ENCODE measurements around the gene PNPLA3. TPM values are rescaled to one million over a fixed set of nuclear protein-coding genes. Genes with fewer than 3 reads are reported as not detected.

The PNPLA3 gene
- total and polyA plus RNA-seq, 4 donors, result 0.41 to 2.2 (median 0.99) TPM

DNA sequence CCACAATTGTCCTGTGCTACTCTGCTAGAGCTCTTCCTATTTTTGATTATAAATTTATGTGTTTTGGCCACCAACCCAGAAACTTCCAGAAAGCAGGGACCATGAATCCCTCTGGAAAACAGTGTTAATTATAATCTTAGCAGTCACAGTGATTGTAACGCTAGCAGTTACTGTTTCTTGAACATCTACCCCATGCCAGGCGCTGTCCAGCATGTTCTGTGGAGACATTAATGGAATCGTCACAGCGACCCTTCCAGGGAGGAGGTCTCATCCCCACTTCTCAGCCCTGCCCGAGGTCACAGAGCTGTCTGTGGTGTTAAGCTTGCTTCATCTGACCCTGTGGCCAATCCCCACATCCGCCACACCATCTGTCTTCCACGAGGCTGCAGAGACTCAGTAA, 17.9 kb upstream of the PNPLA3 start:
- no peak for TF ChIP-seq CTCF (IDR thresholded peaks at IDR 0.05; ENCODE audit: control extremely low read depth, extremely low read depth)
- 48 to 54% methylated on average over 7 of the region's 7 CpGs for WGBS, 2 donors
- Histone ChIP-seq H3K4me1 (ENCODE audit: control insufficient read depth in 5 of 5, insufficient read depth in 5 of 5, low read length in 5 of 5) (no peaks in the 10 kb centered on the region), H3K27me3 (ENCODE audit: control insufficient read depth in 3 of 3, insufficient read depth in 3 of 3, low read length in 2 of 3) (peaks cover 0 to 5% (median 5%) of the 10 kb centered on the region in 3 donors), H3K27ac (ENCODE audit: low read depth in 1 of 2, low read length in 1 of 2) (no peak overlapping the region), H3K9ac (ENCODE audit: insufficient read depth in 1 of 2, low read length in 2 of 2) (no peak overlapping the region), H3K9me3 (ENCODE audit: control insufficient read depth in 4 of 4, insufficient read depth in 3 of 4, low read length in 3 of 4) (peaks cover 0 to 2% (median 0%) of the 10 kb centered on the region in 4 donors), H3K4me3 (no peak overlapping the region), H3K36me3 (ENCODE audit: control insufficient read depth in 4 of 4, insufficient read depth in 4 of 4, low read length in 4 of 4) (no peaks in the 10 kb centered on the region)
- DNase-seq (no peak), ATAC-seq (ENCODE audit: insufficient read depth, low FRiP score) (no peak)

GRCh38 chr22:43909708-43910107, 13.9 kb upstream of the PNPLA3 start:
- ATAC-seq (ENCODE audit: insufficient read depth, low FRiP score), result no peak
- TF ChIP-seq CTCF (IDR thresholded peaks at IDR 0.05; ENCODE audit: control extremely low read depth, extremely low read depth), result no peak
- no peak overlapping the region for H3K9ac ChIP-seq (ENCODE audit: insufficient read depth in 1 of 2, low read length in 2 of 2)

GRCh38 chr22:43910178-43910695, 13.4 kb upstream of the PNPLA3 start:
- Histone ChIP-seq H3K4me1 (ENCODE audit: control insufficient read depth in 5 of 5, insufficient read depth in 5 of 5, low read length in 5 of 5) (no peaks in the 10 kb centered on the region), H3K27me3 (ENCODE audit: control insufficient read depth in 3 of 3, insufficient read depth in 3 of 3, low read length in 2 of 3) (peaks cover 0 to 7% (median 0%) of the 10 kb centered on the region in 3 donors), H3K9me3 (ENCODE audit: control insufficient read depth in 4 of 4, insufficient read depth in 3 of 4, low read length in 3 of 4) (peaks cover 0 to 3% (median 0%) of the 10 kb centered on the region in 4 donors), H3K4me3 (no peak overlapping the region), H3K9ac (ENCODE audit: insufficient read depth in 1 of 2, low read length in 2 of 2) (no peak overlapping the region), H3K27ac (ENCODE audit: low read depth in 1 of 2, low read length in 1 of 2) (no peak overlapping the region), H3K36me3 (ENCODE audit: control insufficient read depth in 4 of 4, insufficient read depth in 4 of 4, low read length in 4 of 4) (no peaks in the 10 kb centered on the region)
- WGBS, 2 donors, result 67 to 74% methylated on average over 6 of the region's 6 CpGs
- TF ChIP-seq CTCF (IDR thresholded peaks at IDR 0.05; ENCODE audit: control extremely low read depth, extremely low read depth), result no peak
- ATAC-seq (ENCODE audit: insufficient read depth, low FRiP score) (no peak), DNase-seq (no peak)

More at GRCh38 chr22:43909708-43910107, 13.9 kb upstream of the PNPLA3 start:
- Histone ChIP-seq H3K27me3 (ENCODE audit: control insufficient read depth in 3 of 3, insufficient read depth in 3 of 3, low read length in 2 of 3) (peaks cover 0 to 7% (median 0%) of the 10 kb centered on the region in 3 donors), H3K4me1 (ENCODE audit: control insufficient read depth in 5 of 5, insufficient read depth in 5 of 5, low read length in 5 of 5) (no peaks in the 10 kb centered on the region), H3K27ac (ENCODE audit: low read depth in 1 of 2, low read length in 1 of 2) (no peak overlapping the region), H3K4me3 (no peak overlapping the region), H3K36me3 (ENCODE audit: control insufficient read depth in 4 of 4, insufficient read depth in 4 of 4, low read length in 4 of 4) (no peaks in the 10 kb centered on the region), H3K9me3 (ENCODE audit: control insufficient read depth in 4 of 4, insufficient read depth in 3 of 4, low read length in 3 of 4) (peaks cover 0 to 3% (median 0%) of the 10 kb centered on the region in 4 donors)
- 77% methylated on average over 1 of the region's 1 CpG for WGBS, 2 donors
- DNase-seq, result no peak

DNA sequence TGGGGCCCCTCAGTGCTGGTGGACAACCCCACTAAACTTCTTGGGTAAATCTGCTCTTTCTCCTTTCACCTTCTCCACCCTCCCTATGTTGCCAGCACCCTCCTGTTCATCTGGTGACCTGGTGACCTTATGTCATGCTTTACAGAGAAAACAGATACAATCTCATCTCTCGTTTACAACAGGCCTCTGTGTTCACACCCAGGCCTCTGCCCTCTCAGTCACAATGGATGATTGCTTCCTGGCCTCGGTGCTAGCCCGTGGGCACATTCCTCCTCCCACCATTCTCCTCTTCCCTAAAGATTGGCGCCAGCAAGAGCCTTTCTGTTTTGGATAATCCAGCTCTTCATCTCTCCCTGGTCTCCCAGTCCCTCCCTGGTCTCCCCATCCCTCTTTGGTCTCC, 12.3 kb upstream of the PNPLA3 start:
- H3K4me1 ChIP-seq (ENCODE audit: control insufficient read depth in 5 of 5, insufficient read depth in 5 of 5, low read length in 5 of 5), result no peaks in the 10 kb centered on the region
- DNase-seq (no peak), ATAC-seq (ENCODE audit: insufficient read depth, low FRiP score) (no peak)
- no peak overlapping the region for H3K9ac ChIP-seq (ENCODE audit: insufficient read depth in 1 of 2, low read length in 2 of 2)
- no peak overlapping the region for H3K4me3 ChIP-seq
- WGBS, 2 donors, result 16 to 20% methylated on average over 4 of the region's 4 CpGs
- H3K36me3 ChIP-seq (ENCODE audit: control insufficient read depth in 4 of 4, insufficient read depth in 4 of 4, low read length in 4 of 4), result no peaks in the 10 kb centered on the region
- peaks cover 0 to 7% (median 0%) of the 10 kb centered on the region in 3 donors for H3K27me3 ChIP-seq (ENCODE audit: control insufficient read depth in 3 of 3, insufficient read depth in 3 of 3, low read length in 2 of 3)
- no peak overlapping the region for H3K27ac ChIP-seq (ENCODE audit: low read depth in 1 of 2, low read length in 1 of 2)
- peaks cover 0 to 6% (median 0%) of the 10 kb centered on the region in 4 donors for H3K9me3 ChIP-seq (ENCODE audit: control insufficient read depth in 4 of 4, insufficient read depth in 3 of 4, low read length in 3 of 4)
- TF ChIP-seq CTCF (IDR thresholded peaks at IDR 0.05; ENCODE audit: control extremely low read depth, extremely low read depth), result no peak

Measured in lung (tissue), 12 donors.